ENCODE data around the gene ACOT6. TPM values are rescaled to one million over a fixed set of nuclear protein-coding genes. Genes with fewer than 3 reads are reported as not detected.
"Not testable (repeated sequence)": the region's sequence is repeated elsewhere in the genome, so short reads cannot be mapped to it uniquely, and the experiment has no call there.

The ACOT6 gene
- total RNA-seq, result under 1 TPM in 1 of 4 donors, not detected in 3; 0.63 TPM

GRCh38 chr14:73612339-73613045 lies at the start of gene ACOT6:
Gene ACOT6, plus strand, starts transcription at chr14:73612517. Its CDS starts 55 bp downstream, at chr14:73612572.
- ATAC-seq (ENCODE audit: low FRiP score), result peak; percentile 90
- DNase-seq (ENCODE audit: low spot score), result no peak
- no peak for TF ChIP-seq CTCF (IDR thresholded peaks at IDR 0.05)

GRCh38 chr14:73562696-73563095 lies 49.6 kb upstream of the ACOT6 start:
- not testable (repeated sequence) for ATAC-seq (ENCODE audit: low FRiP score); DNase-seq (ENCODE audit: low spot score)

GRCh38 chr14:73566431-73566830 lies 45.9 kb upstream of the ACOT6 start:
- ATAC-seq (ENCODE audit: low FRiP score); DNase-seq (ENCODE audit: low spot score): not testable (repeated sequence)

GRCh38 chr14:73566935-73567334 lies 45.4 kb upstream of the ACOT6 start:
- not testable (repeated sequence) for DNase-seq (ENCODE audit: low spot score); ATAC-seq (ENCODE audit: low FRiP score)

GRCh38 chr14:73567358-73567757 lies 45.0 kb upstream of the ACOT6 start:
- TF ChIP-seq CTCF (IDR thresholded peaks at IDR 0.05), result no peak
- ATAC-seq (ENCODE audit: low FRiP score) (no peak), DNase-seq (ENCODE audit: low spot score) (no peak)

- no peak for ATAC-seq (ENCODE audit: low FRiP score)
- TF ChIP-seq CTCF (IDR thresholded peaks at IDR 0.05), result no peak
- no peak for DNase-seq (ENCODE audit: low spot score)
These were observed 44.1 kb upstream of the ACOT6 start for GRCh38 chr14:73567951-73568885.

- DNase-seq (ENCODE audit: low spot score); ATAC-seq (ENCODE audit: low FRiP score): not testable (repeated sequence)
These were observed 43.5 kb upstream of the ACOT6 start for GRCh38 chr14:73568886-73569184.

GRCh38 chr14:73569185-73569958 lies 42.9 kb upstream of the ACOT6 start, which contains the start of gene ACOT2:
Gene ACOT2, plus strand, starts transcription at chr14:73569213. Its CDS starts 28 bp downstream, at chr14:73569241.
- ATAC-seq (ENCODE audit: low FRiP score), result peak; percentile 88
- DNase-seq (ENCODE audit: low spot score), result peak; percentile 73

GRCh38 chr14:73570913-73571312 lies 41.4 kb upstream of the ACOT6 start:
- ATAC-seq (ENCODE audit: low FRiP score), result not testable (repeated sequence)

GRCh38 chr14:73573034-73573433 lies 39.3 kb upstream of the ACOT6 start:
- not testable (repeated sequence) for ATAC-seq (ENCODE audit: low FRiP score); DNase-seq (ENCODE audit: low spot score)

More at GRCh38 chr14:73570913-73571312, 41.4 kb upstream of the ACOT6 start:
- not testable (repeated sequence) for DNase-seq (ENCODE audit: low spot score)

- not testable (repeated sequence) for DNase-seq (ENCODE audit: low spot score)
These were observed 38.6 kb upstream of the ACOT6 start for GRCh38 chr14:73573740-73574139.

GRCh38 chr14:73574251-73574650 lies 38.1 kb upstream of the ACOT6 start:
- DNase-seq (ENCODE audit: low spot score); ATAC-seq (ENCODE audit: low FRiP score): not testable (repeated sequence)

More at GRCh38 chr14:73573740-73574139, 38.6 kb upstream of the ACOT6 start:
- not testable (repeated sequence) for ATAC-seq (ENCODE audit: low FRiP score)

Measured in omental fat pad (tissue), 4 donors.